T-helper 1 cell treated with Interleukin-12 subunit alpha and Interleukin-12 subunit beta and Interleukin-4 antibody, amounts not matched to agents 30 ng/mL and 1 ng/mL, for 36 hours (primary cell): ENCODE results near the gene GALNT4. TPM values are rescaled to one million over a fixed set of nuclear protein-coding genes. Genes with fewer than 3 reads are reported as not detected.

Experiments
- intact Hi-C: fragments of 100-400 bp; cut with micrococcal nuclease; formaldehyde crosslinking; loops from one replicate; pipeline ENCODE4 v1.15.1; 2024
- total RNA-seq: library from RNA; stranded (reverse); gene quantifications from 2 replicates; pipeline ENCODE4 v1.2.3, GENCODE V29; 2022

GALNT4 gene
- total RNA-seq, 1 donor from 2014 or later, result 17.6 TPM

GRCh38 chr12:89537389-89537788 is 12.8 kb upstream of the GALNT4 start:
- intact Hi-C loops, result no loop called here

GRCh38 chr12:89529738-89530137 is 5.1 kb upstream of the GALNT4 start:
- intact Hi-C loops, result loop anchor here (1.0 to 10.0 kb wide), 9 partner anchors 59 to 1418 kb away; no protein-coding TSS in a partner anchor

DNA sequence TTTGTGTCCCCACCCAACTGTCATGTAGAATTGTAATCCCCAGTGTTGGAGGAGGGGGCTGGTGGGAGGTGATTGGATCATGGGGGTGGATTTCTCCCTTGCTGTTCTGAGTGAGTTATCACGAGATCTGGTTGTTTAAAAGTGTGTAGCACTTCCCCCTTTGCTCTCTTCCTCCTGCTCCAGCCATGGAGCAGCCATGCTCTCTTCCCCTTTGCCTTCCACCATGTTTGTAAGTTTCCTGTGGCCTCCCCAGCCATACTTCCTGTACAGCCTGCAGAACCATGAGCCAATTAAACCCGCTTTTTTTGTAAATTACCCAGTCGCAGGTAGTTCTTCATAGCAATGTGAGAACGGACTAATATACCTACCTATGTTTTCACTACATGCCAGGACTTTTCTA is 3.8 kb upstream of the GALNT4 start:
- intact Hi-C loops, result loop anchor here (2.0 to 10.0 kb wide), 4 partner anchors 301 to 896 kb away; no protein-coding TSS in a partner anchor

GRCh38 chr12:89525824-89526770 is 1.5 kb upstream of the GALNT4 start, which contains the start of gene POC1B:
Gene POC1B, minus strand, starts transcription at chr12:89526047. Its CDS starts 152 bp downstream, at chr12:89525895.
- intact Hi-C loops, result loop anchor here (1.0 to 10.0 kb wide), 11 partner anchors 32 to 1384 kb away; partner anchors contain the start of genes CEP290, DUSP6 and TMTC3

DNA sequence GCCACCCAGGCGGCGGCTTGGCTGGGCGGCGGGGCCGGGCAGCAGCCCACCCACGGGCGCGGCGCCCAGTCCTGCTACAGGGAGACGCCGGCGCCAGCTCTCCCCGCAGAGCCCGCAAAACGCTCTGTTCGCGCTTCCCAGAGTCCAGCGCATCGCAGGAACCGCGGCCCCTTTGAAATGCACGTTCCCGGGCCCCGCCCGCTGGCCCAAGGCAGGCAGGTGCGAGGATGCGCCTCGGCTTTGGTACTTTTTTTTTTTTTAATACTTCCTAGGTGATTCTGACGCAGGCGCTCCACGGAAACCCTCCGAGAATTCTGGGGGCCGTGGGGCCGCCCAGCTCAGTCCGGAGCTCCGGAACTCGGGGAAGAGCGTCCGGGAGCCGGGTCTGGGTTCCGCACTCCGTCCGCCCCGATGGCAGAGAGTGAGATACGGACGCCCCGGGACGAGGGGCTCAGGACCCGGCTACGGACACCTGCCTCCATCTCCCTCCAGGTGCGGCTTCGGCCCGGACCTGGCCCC is 768 bp upstream of the GALNT4 start:
- intact Hi-C loops, result loop anchor here (2.0 to 10.0 kb wide), 4 partner anchors 298 to 361 kb away; no protein-coding TSS in a partner anchor

DNA sequence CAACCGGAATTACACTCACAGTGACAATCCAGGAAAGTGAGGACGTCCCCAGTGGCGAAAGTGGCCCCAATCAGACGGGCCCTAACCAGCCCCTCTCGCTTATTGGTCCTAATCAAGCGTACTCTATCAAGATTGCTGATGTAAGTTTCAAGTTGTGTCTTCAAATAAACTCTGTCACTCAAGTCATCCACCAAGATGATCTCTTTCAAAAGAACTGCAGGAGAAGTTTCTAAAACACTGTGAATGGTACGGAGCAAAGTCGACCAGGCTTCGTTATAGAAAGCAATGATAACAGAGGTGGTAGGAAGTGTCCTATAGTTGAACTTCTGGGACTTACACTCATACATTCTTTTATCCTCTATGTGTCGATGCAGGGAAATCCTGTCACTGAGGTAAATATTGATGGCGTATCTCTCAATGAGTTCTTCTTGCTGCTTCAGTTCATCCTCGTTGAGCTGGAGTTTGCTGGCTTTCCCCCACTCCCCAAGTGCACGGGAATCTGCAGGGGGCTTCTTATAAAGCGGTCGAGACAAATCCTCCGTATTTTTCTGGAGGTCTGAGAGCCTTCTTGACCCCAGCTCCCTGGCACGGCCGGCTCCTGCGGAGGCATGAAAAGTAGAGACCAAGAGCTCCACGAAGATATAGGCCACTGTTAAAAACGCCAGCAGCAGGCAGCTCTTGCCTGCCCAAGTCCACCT is 604 bp downstream of the GALNT4 start:
- intact Hi-C loops, result loop anchor here (1.0 to 10.0 kb wide), 8 partner anchors 9 to 1489 kb away; a partner anchor contains a TSS

- intact Hi-C loops, result loop anchor here (10.0 kb wide), 1 partner anchor 359 kb away; no protein-coding TSS in a partner anchor
Observed at GRCh38 chr12:89523393-89523792, 1.2 kb downstream of the GALNT4 start.

DNA sequence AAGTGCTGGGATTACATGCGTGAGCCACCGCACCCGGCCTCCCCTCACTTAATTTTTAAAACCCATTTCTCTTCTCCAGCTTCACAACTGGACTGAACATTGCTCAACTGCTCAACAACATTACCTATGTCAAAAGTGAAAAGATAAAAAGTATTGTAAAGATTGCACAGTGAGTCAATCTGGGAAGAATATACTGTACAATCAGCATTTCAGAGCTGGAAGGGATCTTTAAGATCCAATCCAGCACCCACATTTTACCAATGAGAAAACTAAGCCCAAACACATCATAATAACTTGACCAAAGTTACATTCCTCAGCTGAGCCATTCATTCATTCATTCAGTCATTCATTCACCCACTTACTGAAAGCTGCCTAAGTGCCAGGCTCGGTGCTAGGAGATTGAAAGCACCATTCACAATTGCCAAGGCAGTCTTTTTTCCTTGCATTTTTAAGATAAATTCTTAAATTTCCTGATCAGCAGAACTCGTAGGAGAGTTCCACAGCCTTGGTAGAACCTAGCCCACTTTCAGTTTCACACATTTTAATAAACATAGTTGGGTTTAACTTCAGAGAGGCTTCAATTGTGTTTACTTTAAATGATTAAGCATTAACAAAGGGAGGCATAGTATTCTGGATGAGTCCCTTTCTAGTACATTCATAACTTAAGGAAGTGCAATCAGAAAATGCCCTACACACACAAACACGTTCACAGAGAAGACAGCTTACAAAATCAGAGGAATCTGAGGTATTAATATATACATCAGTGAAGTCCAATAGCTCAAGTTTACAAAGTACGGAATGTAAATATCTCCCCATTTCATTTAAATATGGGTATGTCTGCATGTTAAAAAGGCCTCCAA is 3.0 kb downstream of the GALNT4 start:
- intact Hi-C loops, result loop anchor here (10.0 kb wide), 1 partner anchor 357 kb away; no protein-coding TSS in a partner anchor

DNA sequence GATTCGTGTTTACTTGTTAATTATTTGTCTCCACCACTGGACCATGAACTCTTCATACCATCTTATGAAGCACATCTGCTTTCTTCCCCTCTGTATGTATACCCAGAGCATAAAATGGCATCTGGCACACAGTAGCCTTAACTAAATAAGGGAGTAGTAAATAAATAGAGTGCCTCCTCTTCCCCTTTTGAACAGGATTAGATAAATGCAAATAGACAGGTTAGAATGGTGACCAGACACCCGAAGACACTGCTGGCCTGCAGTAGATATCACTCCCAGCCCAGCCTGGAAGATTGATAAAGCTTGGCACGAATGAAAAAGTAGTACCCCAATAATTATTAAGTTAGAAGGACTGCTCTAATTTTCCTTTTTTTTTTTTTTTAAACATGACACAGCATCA is 6.9 kb downstream of the GALNT4 start:
- intact Hi-C loops, result no loop called here

DNA sequence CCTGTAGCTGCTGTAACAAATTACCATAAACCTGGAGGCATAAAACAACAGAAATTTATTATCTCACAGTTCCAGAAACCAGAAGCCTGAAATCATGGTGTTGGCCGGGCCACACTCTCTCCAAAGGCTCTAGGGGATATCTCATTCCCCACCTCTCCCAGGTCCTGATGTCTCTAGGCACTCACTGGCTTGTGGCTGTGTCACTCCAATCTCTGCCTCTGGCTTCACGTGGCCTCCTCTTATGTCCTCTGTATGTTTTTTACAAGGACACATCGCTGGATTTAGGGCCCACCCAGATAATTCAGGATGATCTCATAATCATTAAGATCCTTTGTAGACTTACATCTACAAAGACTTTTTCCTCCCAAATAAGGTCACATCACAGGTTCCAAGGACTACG is 8.0 kb downstream of the GALNT4 start:
- intact Hi-C loops, result no loop called here

DNA sequence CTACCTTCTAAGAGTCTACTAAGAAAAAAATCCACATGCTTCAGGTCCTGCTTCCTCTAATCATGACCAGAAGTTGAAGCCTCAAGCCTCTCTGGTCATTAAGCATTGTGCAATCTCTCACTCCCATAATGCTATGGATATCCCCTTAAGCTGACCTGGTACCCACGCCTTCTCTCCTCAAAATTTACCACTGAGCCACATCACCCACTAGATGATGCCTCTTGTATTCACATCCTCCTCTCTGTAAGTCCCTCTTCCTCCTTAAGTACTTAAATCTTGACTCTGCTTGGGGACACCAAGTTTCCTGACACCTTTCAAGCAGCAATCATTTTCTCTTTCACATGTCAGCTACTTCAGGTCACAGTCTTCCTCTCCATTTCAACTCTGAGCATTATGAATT is 9.8 kb downstream of the GALNT4 start:
- intact Hi-C loops, result loop anchor here (1.0 kb wide), 1 partner anchor 10 kb away; the partner anchor contains the start of gene GALNT4

DNA sequence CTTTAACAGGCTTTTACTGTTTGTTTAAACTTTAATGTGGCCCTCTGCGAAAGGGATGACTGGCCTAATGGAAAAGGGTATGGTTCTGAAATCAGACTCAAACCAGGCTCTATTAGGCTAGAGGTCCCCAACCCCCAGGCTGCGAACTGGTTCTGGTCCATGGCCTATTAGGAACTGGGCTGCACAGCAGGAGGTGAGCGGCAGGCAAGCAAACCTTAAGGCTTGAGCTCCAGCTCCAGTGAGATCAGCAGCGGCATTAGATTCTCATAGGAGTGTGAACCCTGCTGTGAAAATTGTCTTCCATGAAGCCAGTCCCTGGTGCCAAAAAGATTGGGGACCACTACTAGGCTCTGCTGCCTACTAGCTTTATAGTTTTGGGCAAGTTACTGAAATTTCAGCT is 11.1 kb downstream of the GALNT4 start:
- intact Hi-C loops, result no loop called here

GRCh38 chr12:89507015-89507824 is 17.4 kb downstream of the GALNT4 start:
- intact Hi-C loops, result no loop called here

GRCh38 chr12:89506050-89506449 is 18.5 kb downstream of the GALNT4 start:
- intact Hi-C loops, result no loop called here

DNA sequence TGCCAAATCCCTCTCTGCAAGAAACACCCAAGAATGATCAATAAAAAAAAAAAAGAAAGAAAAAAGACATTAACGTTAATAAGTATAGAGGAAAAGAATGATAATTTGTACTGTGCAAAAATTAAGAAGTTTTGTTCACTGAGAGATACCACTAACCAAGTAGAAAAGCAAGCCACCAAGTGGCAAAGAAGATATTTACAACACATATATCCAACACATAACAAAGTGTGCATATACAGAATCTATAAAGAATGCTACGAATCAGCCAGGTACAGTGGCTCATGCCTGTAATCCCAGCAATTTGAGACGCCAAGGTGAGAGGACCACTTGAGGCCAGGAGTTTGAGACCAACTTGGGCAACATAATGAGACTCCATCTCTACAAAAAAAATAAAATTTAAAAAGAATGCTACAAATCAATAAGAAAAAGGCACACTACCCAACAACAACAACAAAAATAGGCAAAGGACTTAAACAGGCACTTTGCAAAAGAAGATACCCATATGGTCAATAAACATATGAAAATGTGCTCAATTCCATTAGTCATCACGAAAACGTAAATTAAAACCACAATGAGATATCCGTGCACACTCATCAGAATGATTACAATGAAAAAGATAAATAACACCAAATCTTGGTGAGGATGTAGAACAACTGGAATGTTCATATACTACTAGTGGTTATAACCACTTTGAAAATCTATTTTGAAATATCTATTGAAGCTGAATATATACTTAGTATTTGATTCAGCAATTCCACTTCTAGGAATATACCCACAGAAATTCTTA is 19.8 kb downstream of the GALNT4 start:
- intact Hi-C loops, result no loop called here

DNA sequence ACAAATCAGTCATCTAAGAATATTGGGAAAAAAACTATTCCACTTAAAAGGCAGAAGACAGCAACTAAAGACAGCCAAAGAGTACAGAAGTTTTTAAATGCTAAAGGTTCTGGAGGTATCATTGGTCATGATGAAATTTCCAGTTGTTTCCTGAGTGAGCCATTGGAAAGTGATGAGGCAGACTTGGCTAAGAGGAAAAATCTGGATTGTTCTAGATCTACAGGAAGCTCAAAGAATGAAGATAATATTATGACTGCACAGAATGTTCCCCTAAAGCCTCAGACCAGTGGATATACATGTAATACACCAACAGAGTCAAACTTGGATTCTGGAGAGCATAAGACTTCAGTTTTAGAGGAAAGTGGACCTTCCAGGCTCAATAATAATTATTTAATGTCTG is 22.8 kb downstream of the GALNT4 start:
- intact Hi-C loops, result no loop called here

GRCh38 chr12:89499857-89500256 is 24.7 kb downstream of the GALNT4 start:
- intact Hi-C loops, result no loop called here

DNA sequence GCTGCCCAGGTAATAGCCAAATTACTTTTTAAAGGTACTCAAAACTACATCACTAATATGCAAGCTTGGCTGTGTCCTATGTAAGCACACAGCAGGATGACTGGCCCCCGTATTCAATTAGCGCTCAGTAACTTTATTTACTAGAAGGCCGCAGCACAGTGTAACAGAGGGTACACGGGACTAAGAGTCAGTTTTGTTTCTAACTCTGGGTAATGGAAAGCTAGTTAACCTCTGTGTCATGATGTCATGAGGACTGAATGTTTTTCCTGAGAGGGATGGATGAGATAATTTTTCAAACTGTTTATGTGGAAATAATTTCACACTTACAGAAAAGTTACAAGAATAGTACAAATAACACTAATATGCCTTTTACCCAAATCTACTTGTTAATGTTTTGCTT is 27.1 kb downstream of the GALNT4 start:
- intact Hi-C loops, result no loop called here

DNA sequence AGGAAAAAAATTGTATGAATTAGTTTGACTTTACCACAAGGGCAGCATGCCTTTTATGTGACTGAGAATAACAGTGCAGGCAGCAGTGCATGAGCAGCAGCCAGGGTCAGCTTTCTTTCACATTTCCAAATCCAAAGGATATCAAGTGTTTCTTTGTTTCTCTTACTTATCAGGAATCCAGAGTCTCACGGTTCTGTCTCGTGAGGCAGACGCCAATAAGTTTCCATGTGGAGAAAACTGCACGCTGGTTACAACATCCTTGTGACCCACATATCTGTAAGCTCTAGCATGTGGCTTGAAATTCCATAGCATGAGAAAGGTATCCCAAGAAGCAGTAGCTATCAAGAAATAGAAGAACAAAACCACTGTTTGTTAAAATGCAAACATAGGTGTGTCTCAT is 27.6 kb downstream of the GALNT4 start:
- intact Hi-C loops, result no loop called here
